Measurements from ENCODE around the gene MTR.

MTR gene

DNA sequence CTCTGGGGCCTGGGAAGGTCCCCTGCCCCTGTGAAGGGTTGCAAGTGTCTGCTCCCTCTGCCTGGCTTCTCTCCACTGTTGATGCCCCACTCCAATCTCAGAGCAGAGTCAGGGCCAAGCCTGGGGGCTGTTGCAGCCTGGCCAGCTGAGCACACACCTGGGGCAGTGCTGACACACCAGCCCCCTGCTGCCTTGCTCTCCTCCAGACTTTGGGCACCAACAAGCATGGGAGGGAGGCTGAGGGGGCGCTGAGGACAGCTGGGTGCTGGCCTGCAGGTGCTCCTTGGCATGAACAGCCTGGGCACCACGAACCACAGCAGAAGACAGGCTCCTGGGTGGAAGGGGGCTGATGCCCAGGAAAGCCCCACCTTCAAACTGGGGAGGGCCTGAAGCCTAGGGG, 9.6 kb upstream of the MTR start:
- Histone ChIP-seq H3K36me3 (ENCODE audit: control insufficient read depth, insufficient read depth, low read length) (no peaks in the 10 kb centered on the region), H3K4me1 (ENCODE audit: control insufficient read depth, insufficient read depth, low read length) (no peaks in the 10 kb centered on the region), H3K9me3 (ENCODE audit: control insufficient read depth, insufficient read depth, low read length) (no peaks in the 10 kb centered on the region), H3K4me3 (ENCODE audit: low read depth, low read length) (no peak overlapping the region), H3K9ac (ENCODE audit: low read depth, low read length) (no peak overlapping the region), H3K27me3 (ENCODE audit: control insufficient read depth, insufficient read depth, low read length) (no peaks in the 10 kb centered on the region)

DNA sequence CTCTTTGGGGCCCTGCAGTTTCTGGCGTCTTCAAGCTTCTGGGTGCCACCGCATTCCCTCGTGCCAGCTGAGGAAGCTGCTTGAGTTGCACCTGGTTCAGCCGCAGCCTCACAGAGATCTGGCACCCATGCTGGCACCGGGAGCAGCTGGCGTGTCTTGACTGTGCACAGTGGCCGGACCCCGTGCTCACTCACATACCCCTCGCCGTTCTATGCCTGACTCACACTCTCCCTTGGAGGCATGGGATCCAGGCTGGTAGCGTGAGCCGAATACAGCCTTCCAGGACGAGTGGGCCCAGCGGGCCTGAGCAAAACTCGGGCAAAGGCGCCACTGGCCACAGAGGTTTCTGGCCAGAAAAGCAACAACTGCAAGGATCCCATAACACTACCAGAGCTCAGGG, 8.6 kb upstream of the MTR start:
- Histone ChIP-seq H3K9ac (ENCODE audit: low read depth, low read length) (no peak overlapping the region), H3K4me3 (ENCODE audit: low read depth, low read length) (no peak overlapping the region), H3K36me3 (ENCODE audit: control insufficient read depth, insufficient read depth, low read length) (no peaks in the 10 kb centered on the region), H3K9me3 (ENCODE audit: control insufficient read depth, insufficient read depth, low read length) (no peaks in the 10 kb centered on the region), H3K4me1 (ENCODE audit: control insufficient read depth, insufficient read depth, low read length) (no peaks in the 10 kb centered on the region), H3K27me3 (ENCODE audit: control insufficient read depth, insufficient read depth, low read length) (no peaks in the 10 kb centered on the region)

GRCh38 chr1:236794585-236795034, 482 bp upstream of the MTR start:
- Histone ChIP-seq H3K9ac (ENCODE audit: low read depth, low read length) (no peak overlapping the region), H3K4me3 (ENCODE audit: low read depth, low read length) (peak overlapping the region; percentile 50), H3K27me3 (ENCODE audit: control insufficient read depth, insufficient read depth, low read length) (no peaks in the 10 kb centered on the region), H3K36me3 (ENCODE audit: control insufficient read depth, insufficient read depth, low read length) (no peaks in the 10 kb centered on the region), H3K9me3 (ENCODE audit: control insufficient read depth, insufficient read depth, low read length) (no peaks in the 10 kb centered on the region), H3K4me1 (ENCODE audit: control insufficient read depth, insufficient read depth, low read length) (no peaks in the 10 kb centered on the region)

DNA sequence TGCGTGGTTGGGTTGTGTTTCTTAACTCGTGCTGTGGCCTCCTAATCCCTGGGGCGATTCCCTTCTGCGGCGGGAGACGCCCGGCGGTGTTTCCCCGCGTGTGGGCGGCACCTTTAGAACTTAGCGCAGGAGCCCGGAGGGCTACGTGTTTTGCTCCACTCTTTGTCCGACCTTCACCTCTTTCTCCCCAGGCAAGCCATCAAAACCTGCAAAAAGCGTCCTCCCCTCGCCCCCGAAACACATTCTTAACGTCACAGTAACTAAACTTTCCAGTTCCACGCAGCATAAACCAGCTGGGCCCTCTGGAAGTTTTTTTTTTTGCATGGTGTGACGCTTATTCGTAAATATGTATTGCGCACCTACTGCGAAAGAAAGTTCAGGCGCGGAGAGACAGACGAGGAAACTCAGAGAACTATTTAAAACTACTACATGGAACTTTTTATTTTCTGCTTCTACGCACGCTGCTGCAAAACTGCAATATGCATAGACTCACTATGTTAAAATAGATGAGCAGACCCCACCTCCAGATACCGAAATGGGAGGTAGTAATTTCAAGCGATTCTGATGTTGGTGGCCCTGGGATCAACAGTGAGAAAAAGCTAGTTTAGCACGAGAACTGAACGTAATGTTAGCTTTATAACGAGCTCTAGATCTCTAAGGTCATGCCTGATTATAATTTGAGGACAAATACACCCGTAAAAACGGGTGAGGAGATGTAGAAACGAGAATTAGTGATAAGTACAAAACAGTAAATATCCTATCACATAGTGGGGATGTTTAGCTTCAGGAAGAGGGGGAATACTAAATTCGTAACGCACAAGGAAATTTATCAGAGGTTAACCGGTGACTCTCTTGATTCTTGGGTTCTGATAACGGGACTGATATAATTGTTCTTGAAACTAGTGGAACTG, 920 bp downstream of the MTR start:
- Histone ChIP-seq H3K9me3 (ENCODE audit: control insufficient read depth, insufficient read depth, low read length) (no peaks in the 10 kb centered on the region), H3K9ac (ENCODE audit: low read depth, low read length) (peak overlapping the region; percentile 54), H3K4me1 (ENCODE audit: control insufficient read depth, insufficient read depth, low read length) (no peaks in the 10 kb centered on the region), H3K27me3 (ENCODE audit: control insufficient read depth, insufficient read depth, low read length) (no peaks in the 10 kb centered on the region), H3K4me3 (ENCODE audit: low read depth, low read length) (peak overlapping the region; percentile 78), H3K36me3 (ENCODE audit: control insufficient read depth, insufficient read depth, low read length) (no peaks in the 10 kb centered on the region)

DNA sequence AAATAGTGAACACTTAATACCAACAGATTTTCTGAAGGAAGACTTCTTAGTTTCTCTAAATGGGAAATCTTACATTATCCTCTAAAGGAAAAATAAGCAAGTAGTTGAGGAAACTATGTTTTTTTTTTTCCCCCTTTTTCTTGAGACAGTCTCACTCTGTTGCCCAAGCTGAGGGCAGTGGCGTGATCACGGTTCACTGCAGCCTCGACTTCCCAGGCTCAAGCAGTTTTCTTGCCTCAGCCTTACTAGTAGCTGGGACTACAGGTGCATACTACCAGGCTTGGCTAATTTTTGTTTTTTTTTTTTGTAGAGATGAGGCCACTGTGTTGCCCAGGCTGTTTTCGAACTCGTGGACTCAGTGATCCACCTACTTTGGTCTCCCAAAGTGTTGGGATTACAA, 3.9 kb downstream of the MTR start:
- H3K36me3 ChIP-seq (ENCODE audit: control insufficient read depth, insufficient read depth, low read length) = no peaks in the 10 kb centered on the region

DNA sequence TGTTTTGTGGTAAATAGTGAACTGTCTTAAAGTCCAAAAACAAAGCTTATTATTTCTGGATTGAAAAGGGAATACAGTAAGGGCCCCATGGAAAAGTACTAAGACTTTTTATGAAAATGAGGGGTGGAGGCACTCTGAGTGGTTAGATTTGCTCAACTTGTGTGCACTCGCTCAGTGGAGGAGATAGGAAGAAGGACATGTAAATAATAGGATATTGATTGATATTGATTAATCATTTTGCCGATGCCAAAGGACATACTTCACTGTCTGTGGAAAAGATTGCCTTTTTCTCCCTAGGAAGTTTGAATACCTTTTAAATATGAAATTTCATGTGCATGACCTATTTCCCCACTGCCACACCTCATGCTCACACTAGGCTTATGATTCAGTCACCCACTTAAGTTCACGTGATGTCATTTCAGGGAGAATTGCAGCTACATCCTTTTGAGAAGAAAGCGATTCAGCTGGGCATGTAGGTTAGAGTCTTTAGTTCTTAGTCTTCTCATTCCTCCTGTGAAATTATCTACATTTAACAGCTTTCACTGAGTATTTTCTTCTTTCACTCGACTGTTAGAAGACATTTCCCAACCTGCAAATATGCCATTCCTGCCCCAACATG, 5.0 kb downstream of the MTR start:
- Histone ChIP-seq H3K4me3 (ENCODE audit: low read depth, low read length) (no peak overlapping the region), H3K9me3 (ENCODE audit: control insufficient read depth, insufficient read depth, low read length) (no peaks in the 10 kb centered on the region), H3K27me3 (ENCODE audit: control insufficient read depth, insufficient read depth, low read length) (no peaks in the 10 kb centered on the region), H3K9ac (ENCODE audit: low read depth, low read length) (no peak overlapping the region), H3K36me3 (ENCODE audit: control insufficient read depth, insufficient read depth, low read length) (no peaks in the 10 kb centered on the region), H3K4me1 (ENCODE audit: control insufficient read depth, insufficient read depth, low read length) (no peaks in the 10 kb centered on the region)

More for the DNA sequence above, 3.9 kb downstream of the MTR start:
- Histone ChIP-seq H3K4me3 (ENCODE audit: low read depth, low read length) (no peak overlapping the region), H3K4me1 (ENCODE audit: control insufficient read depth, insufficient read depth, low read length) (no peaks in the 10 kb centered on the region), H3K9me3 (ENCODE audit: control insufficient read depth, insufficient read depth, low read length) (no peaks in the 10 kb centered on the region), H3K9ac (ENCODE audit: low read depth, low read length) (no peak overlapping the region), H3K27me3 (ENCODE audit: control insufficient read depth, insufficient read depth, low read length) (no peaks in the 10 kb centered on the region)

DNA sequence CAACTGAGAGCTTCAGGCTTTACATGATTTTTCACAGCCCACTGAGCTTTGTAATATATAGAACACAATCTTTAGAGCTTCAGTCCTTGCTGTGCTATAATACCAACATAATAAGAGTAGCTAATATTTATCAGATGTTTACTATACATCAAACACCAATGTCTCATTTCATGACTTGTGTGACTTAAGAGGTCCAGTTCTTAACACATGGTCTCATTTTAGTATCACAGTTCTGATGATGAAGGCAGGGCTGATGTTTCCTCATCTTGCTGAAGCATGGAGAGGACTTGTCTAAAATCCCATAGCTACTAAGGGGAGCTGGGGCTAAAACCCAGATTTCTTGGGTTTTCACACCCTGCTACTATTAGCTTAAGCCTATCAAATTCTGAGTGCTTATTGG, 5.5 kb downstream of the MTR start:
- no peaks in the 10 kb centered on the region for H3K27me3 ChIP-seq (ENCODE audit: control insufficient read depth, insufficient read depth, low read length)

GRCh38 chr1:236802264-236802663, 7.2 kb downstream of the MTR start:
- Histone ChIP-seq H3K27me3 (ENCODE audit: control insufficient read depth, insufficient read depth, low read length) (no peaks in the 10 kb centered on the region), H3K36me3 (ENCODE audit: control insufficient read depth, insufficient read depth, low read length) (no peaks in the 10 kb centered on the region), H3K4me1 (ENCODE audit: control insufficient read depth, insufficient read depth, low read length) (no peaks in the 10 kb centered on the region), H3K4me3 (ENCODE audit: low read depth, low read length) (no peak overlapping the region), H3K9me3 (ENCODE audit: control insufficient read depth, insufficient read depth, low read length) (no peaks in the 10 kb centered on the region), H3K9ac (ENCODE audit: low read depth, low read length) (no peak overlapping the region)

More for the DNA sequence above, 5.5 kb downstream of the MTR start:
- Histone ChIP-seq H3K9me3 (ENCODE audit: control insufficient read depth, insufficient read depth, low read length) (no peaks in the 10 kb centered on the region), H3K4me3 (ENCODE audit: low read depth, low read length) (no peak overlapping the region), H3K36me3 (ENCODE audit: control insufficient read depth, insufficient read depth, low read length) (no peaks in the 10 kb centered on the region), H3K4me1 (ENCODE audit: control insufficient read depth, insufficient read depth, low read length) (no peaks in the 10 kb centered on the region), H3K9ac (ENCODE audit: low read depth, low read length) (no peak overlapping the region)

DNA sequence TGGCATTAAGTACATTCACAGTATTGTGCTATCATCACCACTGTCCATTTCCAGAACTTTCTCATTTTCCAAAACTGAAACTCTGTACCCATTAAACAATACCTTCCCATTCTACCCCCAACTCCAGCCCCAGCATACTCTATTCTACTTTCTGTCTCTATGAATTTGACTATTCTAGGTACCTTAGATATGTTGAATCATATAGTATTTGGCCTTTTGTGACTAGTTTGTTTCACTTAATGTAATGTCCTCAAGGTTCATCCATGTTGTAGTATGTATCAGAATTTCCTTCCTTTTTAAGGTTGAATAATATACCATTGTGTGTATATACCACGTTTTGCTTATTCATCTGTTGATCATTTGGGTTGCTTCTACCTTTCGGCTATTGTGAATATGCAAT, 11.5 kb downstream of the MTR start:
- Histone ChIP-seq H3K9ac (ENCODE audit: low read depth, low read length) (no peak overlapping the region), H3K4me3 (ENCODE audit: low read depth, low read length) (no peak overlapping the region), H3K36me3 (ENCODE audit: control insufficient read depth, insufficient read depth, low read length) (no peaks in the 10 kb centered on the region), H3K27me3 (ENCODE audit: control insufficient read depth, insufficient read depth, low read length) (no peaks in the 10 kb centered on the region), H3K9me3 (ENCODE audit: control insufficient read depth, insufficient read depth, low read length) (no peaks in the 10 kb centered on the region), H3K4me1 (ENCODE audit: control insufficient read depth, insufficient read depth, low read length) (no peaks in the 10 kb centered on the region)

- no peaks in the 10 kb centered on the region for H3K9me3 ChIP-seq (ENCODE audit: control insufficient read depth, insufficient read depth, low read length)
- no peak overlapping the region for H3K9ac ChIP-seq (ENCODE audit: low read depth, low read length)
- H3K4me1 ChIP-seq (ENCODE audit: control insufficient read depth, insufficient read depth, low read length) = no peaks in the 10 kb centered on the region
- H3K27me3 ChIP-seq (ENCODE audit: control insufficient read depth, insufficient read depth, low read length) = no peaks in the 10 kb centered on the region
- no peaks in the 10 kb centered on the region for H3K36me3 ChIP-seq (ENCODE audit: control insufficient read depth, insufficient read depth, low read length)
- H3K4me3 ChIP-seq (ENCODE audit: low read depth, low read length) = no peak overlapping the region
Observed at GRCh38 chr1:236808005-236808404, 12.9 kb downstream of the MTR start.

DNA sequence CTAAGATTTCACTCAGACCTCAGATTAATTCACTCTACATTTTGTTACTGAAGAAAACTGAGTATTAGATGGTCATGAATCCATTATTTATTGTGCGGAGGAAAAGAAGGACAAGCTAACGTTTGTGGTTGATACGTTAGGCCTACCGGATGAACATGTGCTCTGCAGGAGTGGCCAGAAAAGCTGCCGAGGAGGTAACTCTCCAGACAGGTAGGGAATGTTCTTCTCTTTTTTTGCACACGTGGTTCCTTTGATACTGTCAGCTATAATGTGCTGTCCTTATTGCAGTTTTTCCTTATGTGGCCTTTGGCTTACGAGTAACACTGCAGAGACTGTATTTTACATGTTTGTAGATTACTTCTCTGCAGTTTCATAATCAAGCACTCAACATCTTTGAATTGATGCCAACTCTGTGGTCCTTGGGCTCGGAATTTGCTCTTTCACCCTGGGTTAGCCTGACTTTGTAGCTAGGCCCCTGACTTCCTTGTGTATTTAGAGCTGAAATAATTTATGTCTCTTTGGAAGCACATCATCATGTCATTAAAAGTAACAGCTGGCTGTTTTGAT, 13.6 kb downstream of the MTR start:
- Histone ChIP-seq H3K4me3 (ENCODE audit: low read depth, low read length) (no peak overlapping the region), H3K27me3 (ENCODE audit: control insufficient read depth, insufficient read depth, low read length) (no peaks in the 10 kb centered on the region), H3K36me3 (ENCODE audit: control insufficient read depth, insufficient read depth, low read length) (no peaks in the 10 kb centered on the region), H3K9me3 (ENCODE audit: control insufficient read depth, insufficient read depth, low read length) (no peaks in the 10 kb centered on the region), H3K4me1 (ENCODE audit: control insufficient read depth, insufficient read depth, low read length) (no peaks in the 10 kb centered on the region), H3K9ac (ENCODE audit: low read depth, low read length) (no peak overlapping the region)

DNA sequence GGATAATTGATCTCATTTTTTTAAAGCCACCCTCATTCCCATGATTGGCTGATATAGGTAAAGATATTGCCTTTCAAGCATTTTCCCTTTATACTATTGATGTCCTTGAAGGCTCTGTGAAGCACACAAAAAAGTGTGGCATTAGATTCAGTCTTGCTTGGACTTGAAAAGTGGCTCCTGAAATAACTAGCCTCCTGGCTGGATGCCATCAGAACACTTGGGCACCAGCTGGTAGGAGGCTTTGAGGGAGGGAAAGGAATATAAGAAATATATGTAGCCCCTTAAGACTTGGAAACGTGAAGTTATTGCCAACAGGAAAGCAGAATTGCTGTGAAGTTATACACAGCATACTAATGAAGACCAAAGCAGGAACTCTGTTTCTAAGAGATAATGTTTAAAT, 14.1 kb downstream of the MTR start:
- Histone ChIP-seq H3K36me3 (ENCODE audit: control insufficient read depth, insufficient read depth, low read length) (no peaks in the 10 kb centered on the region), H3K4me1 (ENCODE audit: control insufficient read depth, insufficient read depth, low read length) (no peaks in the 10 kb centered on the region), H3K9ac (ENCODE audit: low read depth, low read length) (no peak overlapping the region), H3K27me3 (ENCODE audit: control insufficient read depth, insufficient read depth, low read length) (no peaks in the 10 kb centered on the region), H3K9me3 (ENCODE audit: control insufficient read depth, insufficient read depth, low read length) (no peaks in the 10 kb centered on the region), H3K4me3 (ENCODE audit: low read depth, low read length) (no peak overlapping the region)

All from iPS-15b (cell line).